Epithelial cell of proximal tubule (primary cell): ENCODE data around the gene UTF1. TPM values are rescaled to one million over a fixed set of nuclear protein-coding genes. Genes with fewer than 3 reads are reported as not detected.
A peak's percentile ranks its signal among the peaks of the same experiment; 100 is the strongest.
"Not testable (repeated sequence)": the region's sequence is repeated elsewhere in the genome, so short reads cannot be mapped to it uniquely, and the experiment has no call there.

Experiments
- DNase-seq: peaks from one replicate; pipeline ENCODE4 v3.0.0-alpha.2; 2011; ENCODE audit warnings: low read depth
- H3K4me3 ChIP-seq: 2 replicates; pipeline ENCODE4 v1.5.1; 2011; ENCODE audit warnings: low read depth, mild to moderate bottlenecking, low read length
- CTCF ChIP-seq: conservative IDR thresholded peaks from 2 replicates; pipeline ENCODE4 v1.5.1; 2012; ENCODE audit warnings: low read depth, mild to moderate bottlenecking, low read length
- total RNA-seq: library from RNA; depleted of rRNA; stranded (reverse); fragments of >200 nt; gene quantifications from 2 replicates; pipeline ENCODE4 v1.2.3, GENCODE V29; 2015

UTF1 gene
- total RNA-seq, 1 donor from 2014 or later, result not detected

DNA sequence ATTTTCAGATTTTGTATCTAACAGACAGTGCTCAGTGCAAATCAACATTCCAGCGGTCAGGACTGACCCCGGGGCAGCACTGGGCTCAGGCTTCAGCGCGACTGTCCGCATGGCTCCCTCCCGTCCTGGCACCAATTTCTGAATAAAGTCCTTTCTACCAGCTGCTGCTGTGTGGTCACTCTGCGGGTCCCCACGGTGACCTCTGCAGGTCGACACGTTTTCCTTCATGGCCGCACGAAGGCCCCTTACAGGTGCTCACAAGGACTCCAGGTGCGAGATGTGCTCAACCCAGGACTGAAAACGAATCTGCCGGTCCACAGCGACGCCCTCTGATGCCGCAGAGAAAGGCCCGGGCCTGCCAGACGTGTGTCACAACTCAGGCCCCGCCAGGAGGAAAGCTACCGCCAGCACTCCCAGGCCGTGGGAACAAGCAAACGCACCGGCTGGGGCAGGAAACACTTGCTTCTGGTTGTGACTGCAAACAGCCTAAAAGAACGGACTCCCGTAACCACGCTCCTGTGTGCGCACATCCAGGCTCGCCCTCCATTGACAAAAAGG lies 3.7 kb upstream of the UTF1 start:
- H3K4me3 ChIP-seq, result no peak overlapping the region
- TF ChIP-seq CTCF, result peak; percentile 19
- no peak for DNase-seq

DNA sequence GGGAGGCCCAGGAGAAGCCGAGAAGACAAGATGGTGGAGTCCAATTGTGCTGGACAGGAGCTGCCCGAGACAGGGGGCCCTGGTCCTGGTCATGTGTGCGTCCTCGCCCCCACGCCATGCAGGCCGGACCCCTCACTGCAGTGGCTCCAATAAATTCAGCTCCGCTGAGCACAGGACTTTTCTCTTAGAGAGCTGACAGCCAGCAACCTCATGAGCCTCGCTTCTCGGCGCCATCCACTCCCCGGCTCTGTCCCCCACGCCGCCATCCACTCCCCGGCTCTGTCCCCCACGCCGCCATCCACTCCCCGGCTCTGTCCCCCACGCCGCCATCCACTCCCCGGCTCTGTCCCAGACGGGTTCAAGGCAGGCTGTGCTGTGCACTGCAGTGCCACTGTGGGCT lies 2.8 kb upstream of the UTF1 start:
- no peak for TF ChIP-seq CTCF
- no peak for DNase-seq
- no peak overlapping the region for H3K4me3 ChIP-seq

- no peak for DNase-seq
- H3K4me3 ChIP-seq, result no peak overlapping the region
- TF ChIP-seq CTCF, result no peak
Measured at GRCh38 chr10:133229265-133230043, 563 bp upstream of the UTF1 start.

- no peak for DNase-seq
- no peak overlapping the region for H3K4me3 ChIP-seq
- no peak for TF ChIP-seq CTCF
Measured at GRCh38 chr10:133230387-133231195, 574 bp downstream of the UTF1 start.

DNA sequence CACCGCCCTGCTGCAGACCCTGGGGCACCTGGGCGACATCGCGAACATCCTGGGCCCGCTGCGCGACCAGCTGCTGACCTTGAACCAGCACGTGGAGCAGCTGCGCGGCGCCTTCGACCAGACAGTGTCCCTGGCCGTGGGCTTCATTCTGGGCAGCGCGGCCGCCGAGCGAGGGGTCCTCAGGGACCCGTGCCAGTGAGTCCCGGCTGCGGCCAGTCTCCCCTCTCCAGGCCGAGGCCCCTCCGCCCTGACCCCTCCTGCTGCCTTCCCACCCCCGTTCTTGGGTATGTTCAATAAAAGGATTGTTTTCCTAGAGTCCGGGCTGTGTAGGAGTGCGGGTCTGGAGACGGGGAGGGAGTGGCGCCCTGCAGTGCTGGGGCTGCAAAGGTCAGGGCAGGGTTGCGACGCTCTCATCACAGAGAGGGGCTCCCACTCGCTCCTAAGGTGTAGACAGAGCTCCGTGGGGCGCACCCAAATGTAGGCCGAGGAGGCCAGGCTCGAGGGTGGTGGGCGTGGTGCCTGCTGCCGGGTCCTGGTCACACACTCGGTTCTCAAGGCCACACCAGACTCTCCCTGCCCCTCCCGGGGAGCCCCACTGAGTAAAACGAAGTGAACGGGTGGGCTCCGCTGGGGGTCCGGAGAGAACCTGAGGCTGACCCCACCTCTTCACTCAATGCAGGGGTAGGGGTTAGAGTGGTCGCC lies 1.4 kb downstream of the UTF1 start:
- DNase-seq, result no peak
- H3K4me3 ChIP-seq, result no peak overlapping the region
- no peak for TF ChIP-seq CTCF

GRCh38 chr10:133231946-133232574 lies 2.0 kb downstream of the UTF1 start:
- DNase-seq, result no peak
- TF ChIP-seq CTCF, result no peak
- no peak overlapping the region for H3K4me3 ChIP-seq

- H3K4me3 ChIP-seq, DNase-seq: not testable (repeated sequence)
Measured at GRCh38 chr10:133234796-133235195, 4.8 kb downstream of the UTF1 start.
